ENCODE results near the gene DBP. TPM values are rescaled to one million over a fixed set of nuclear protein-coding genes. Genes with fewer than 3 reads are reported as not detected.

DBP gene
- total and polyA plus RNA-seq, 2 of the 13 experiments (the other 11 are each of a cell fraction or from before 2014, with no cell fraction given): 1.7 to 5.8 TPM

DNA sequence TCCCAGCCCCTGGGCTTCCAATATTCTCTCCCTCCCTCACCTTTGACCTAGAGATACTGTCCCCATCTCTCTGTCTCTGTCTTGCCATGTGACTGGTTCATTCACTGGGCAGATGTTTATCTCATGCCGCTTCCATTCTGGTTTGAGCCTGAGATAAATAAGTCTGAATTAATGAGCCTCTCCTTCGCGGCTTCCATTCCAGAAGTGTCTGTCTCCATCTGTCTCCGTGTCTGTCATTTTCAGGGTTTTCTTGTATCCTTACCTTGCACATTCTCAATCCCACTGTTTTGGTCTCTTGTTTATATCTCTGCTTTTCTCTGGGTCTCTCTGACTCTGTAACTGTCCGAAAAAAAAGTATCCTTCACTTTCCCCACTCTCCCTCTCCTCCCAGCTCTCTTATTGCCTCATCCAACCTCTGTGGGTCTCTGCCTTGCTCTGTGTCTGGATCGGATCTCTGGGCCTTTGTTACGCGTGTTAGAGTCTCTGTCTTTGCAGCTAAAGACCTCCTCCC lies 13.6 kb downstream of the DBP start:
- ChIA-PET CTCF (ENCODE audit: low intra/inter-chr PET ratio, low total read pairs) (no interaction called here), POLR2A (interaction anchor here (0.9 to 1.8 kb wide), 3 partner anchors 11 to 55 kb away, joined by 3 to 15 read pairs (median 3); no protein-coding TSS in a partner anchor)
- Histone ChIP-seq H3K4me2 (ENCODE audit: low read depth, low read length) (peak overlapping the region; percentile 70), H2AFZ (ENCODE audit: low read length) (no peak overlapping the region), H4K20me1 (ENCODE audit: insufficient read depth, low read length) (no peaks in the 10 kb centered on the region), H3K9ac (ENCODE audit: insufficient read depth, low read depth, low read length) (peak overlapping the region; percentile 66), H3K4me3 (replicated peaks in 1 of 3; ENCODE audit: insufficient read depth in 1 of 3, low read depth in 2 of 3, low read length in 3 of 3) (peak overlapping the region; percentile 34 to 60 (median 42); a peak in 3 of 6 replicates), H3K27ac (ENCODE audit: extremely low read length, insufficient read depth, low read length) (peak overlapping the region; percentile 73), H3K4me1 (ENCODE audit: insufficient read depth, low read length) (peaks cover 49% of the 10 kb centered on the region), H3K79me2 (ENCODE audit: insufficient read depth, low read length) (peaks cover 8% of the 10 kb centered on the region), H3K9me3 (ENCODE audit: low read length) (no peaks in the 10 kb centered on the region), H3K36me3 (replicated peaks in 1 of 2; ENCODE audit: control insufficient read depth in 1 of 2, insufficient read depth in 2 of 2, low read length in 2 of 2) (no peaks in the 10 kb centered on the region), H3K27me3 (ENCODE audit: control insufficient read depth in 1 of 2, insufficient read depth in 2 of 2, low read length in 2 of 2) (no peaks in the 10 kb centered on the region; a peak in 1 of 5 replicates)
- 75% methylated on average over 8 of the region's 8 CpGs for WGBS (ENCODE audit: low lambda C conversion rate)
- in situ Hi-C loops (cut with HindIII; ENCODE audit: extremely low pct_ligation_motif_present, low pct_unique_long_range_greater_than_20kb): no loop called here
- no peak for ATAC-seq
- DNase-seq (ENCODE audit: low spot score): no peak
- BruUV-seq (replicated peaks): no TSS peak
- intact Hi-C loops (cut with micrococcal nuclease; ENCODE audit: unreplicated experiment): no loop called here
- no peak for FAIRE-seq
- TF ChIP-seq RXRB (CRISPR knock-in tag; IDR thresholded peaks at IDR 0.05; ENCODE audit: borderline replicate concordance) (peak; percentile 3; the same call in 1 of the 2 replicates), ZNF354B (CRISPR knock-in tag; IDR thresholded peaks at IDR 0.05) (no peak), HMG20A (CRISPR knock-in tag; IDR thresholded peaks at IDR 0.05; ENCODE audit: borderline replicate concordance) (no peak), POLR2A (IDR thresholded peaks at IDR 0.05; ENCODE audit: insufficient read depth in 1 of 2, low read depth in 2 of 2, low read length in 2 of 2) (0 out of 4 replicates have a peak, but pooled peaks of 1 of the 2 experiments have one; percentile 31), SKIL (CRISPR knock-in tag; IDR thresholded peaks at IDR 0.05; ENCODE audit: borderline replicate concordance) (no peak), YY1 (IDR thresholded peaks at IDR 0.05; ENCODE audit: insufficient read depth, insufficient replicate concordance, low read depth, low read length) (no peak), POLR2AphosphoS5 (IDR thresholded peaks at IDR 0.05; ENCODE audit: low read depth, low read length) (0 out of 2 replicates have a peak, but pooled peaks have one; percentile 18), ZNF124 (CRISPR knock-in tag; IDR thresholded peaks at IDR 0.05) (no peak), ZNF556 (CRISPR knock-in tag; IDR thresholded peaks at IDR 0.05; ENCODE audit: borderline replicate concordance) (no peak), THRA (CRISPR knock-in tag; IDR thresholded peaks at IDR 0.05; ENCODE audit: borderline replicate concordance) (no peak), ZNF704 (CRISPR knock-in tag; IDR thresholded peaks at IDR 0.05; ENCODE audit: borderline replicate concordance) (no peak), ZNF670 (CRISPR knock-in tag; IDR thresholded peaks at IDR 0.05; ENCODE audit: borderline replicate concordance) (no peak), POLR2G (IDR thresholded peaks at IDR 0.05; ENCODE audit: low read depth, low read length) (peak; percentile 37; the same call in 1 of the 2 replicates), MIER3 (CRISPR knock-in tag; IDR thresholded peaks at IDR 0.05; ENCODE audit: borderline replicate concordance) (no peak), PHF8 (CRISPR knock-in tag; IDR thresholded peaks at IDR 0.05) (peak; percentile 26; the same call in 1 of the 2 replicates), ZNF224 (CRISPR knock-in tag; IDR thresholded peaks at IDR 0.05) (no peak)
- TF ChIP-seq, protein P1, sequence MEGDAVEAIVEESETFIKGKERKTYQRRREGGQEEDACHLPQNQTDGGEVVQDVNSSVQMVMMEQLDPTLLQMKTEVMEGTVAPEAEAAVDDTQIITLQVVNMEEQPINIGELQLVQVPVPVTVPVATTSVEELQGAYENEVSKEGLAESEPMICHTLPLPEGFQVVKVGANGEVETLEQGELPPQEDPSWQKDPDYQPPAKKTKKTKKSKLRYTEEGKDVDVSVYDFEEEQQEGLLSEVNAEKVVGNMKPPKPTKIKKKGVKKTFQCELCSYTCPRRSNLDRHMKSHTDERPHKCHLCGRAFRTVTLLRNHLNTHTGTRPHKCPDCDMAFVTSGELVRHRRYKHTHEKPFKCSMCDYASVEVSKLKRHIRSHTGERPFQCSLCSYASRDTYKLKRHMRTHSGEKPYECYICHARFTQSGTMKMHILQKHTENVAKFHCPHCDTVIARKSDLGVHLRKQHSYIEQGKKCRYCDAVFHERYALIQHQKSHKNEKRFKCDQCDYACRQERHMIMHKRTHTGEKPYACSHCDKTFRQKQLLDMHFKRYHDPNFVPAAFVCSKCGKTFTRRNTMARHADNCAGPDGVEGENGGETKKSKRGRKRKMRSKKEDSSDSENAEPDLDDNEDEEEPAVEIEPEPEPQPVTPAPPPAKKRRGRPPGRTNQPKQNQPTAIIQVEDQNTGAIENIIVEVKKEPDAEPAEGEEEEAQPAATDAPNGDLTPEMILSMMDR (CRISPR knock-in tag; IDR thresholded peaks at IDR 0.05): no peak

Data from HepG2 (cell line).